Prostate gland (tissue), 2 donors: ENCODE measurements around the gene FHOD3.

Source experiments
- POLR2AphosphoS5 ChIP-seq: sonication (generic); formaldehyde crosslinking; IDR thresholded peaks from one replicate; pipeline ENCODE4 v1.6.1; 2017; ENCODE audit warnings: antibody characterized with exemption
- TF ChIP-seq, protein P1 (sequence below), 4 experiments: fragments of 200-600 bp in 2 of 4; fragments of 450-650 bp in 2 of 4; sonication (generic) in 2 of 4; IDR thresholded peaks; 1 replicate in 3 of 4; 2 replicates in 1 of 4; pipeline ENCODE4 v1.5.1; 2016 to 2019; ENCODE audit warnings: antibody characterized with exemption in 4 of 4, mild to moderate bottlenecking in 2 of 4, moderate library complexity in 2 of 4

DNA sequence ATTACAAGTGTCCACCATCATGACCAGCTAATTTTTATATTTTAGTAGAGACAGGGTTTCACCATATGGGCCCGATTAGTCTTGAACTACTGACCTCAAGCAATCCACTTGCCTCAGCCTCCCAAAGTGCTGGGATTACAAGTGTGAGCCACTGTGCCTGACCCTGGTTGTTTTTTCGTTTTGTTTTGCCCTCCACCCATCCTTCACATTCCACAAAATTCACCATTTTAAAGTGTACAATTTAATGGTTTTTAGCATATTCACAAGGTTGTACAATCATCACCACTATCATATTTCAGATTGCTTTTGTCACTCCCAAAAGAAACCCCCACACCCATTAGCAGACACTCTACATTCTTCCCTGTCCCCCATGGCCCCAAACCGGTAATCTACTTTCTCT lies 316.3 kb downstream of the FHOD3 start:
- TF ChIP-seq, protein P1, sequence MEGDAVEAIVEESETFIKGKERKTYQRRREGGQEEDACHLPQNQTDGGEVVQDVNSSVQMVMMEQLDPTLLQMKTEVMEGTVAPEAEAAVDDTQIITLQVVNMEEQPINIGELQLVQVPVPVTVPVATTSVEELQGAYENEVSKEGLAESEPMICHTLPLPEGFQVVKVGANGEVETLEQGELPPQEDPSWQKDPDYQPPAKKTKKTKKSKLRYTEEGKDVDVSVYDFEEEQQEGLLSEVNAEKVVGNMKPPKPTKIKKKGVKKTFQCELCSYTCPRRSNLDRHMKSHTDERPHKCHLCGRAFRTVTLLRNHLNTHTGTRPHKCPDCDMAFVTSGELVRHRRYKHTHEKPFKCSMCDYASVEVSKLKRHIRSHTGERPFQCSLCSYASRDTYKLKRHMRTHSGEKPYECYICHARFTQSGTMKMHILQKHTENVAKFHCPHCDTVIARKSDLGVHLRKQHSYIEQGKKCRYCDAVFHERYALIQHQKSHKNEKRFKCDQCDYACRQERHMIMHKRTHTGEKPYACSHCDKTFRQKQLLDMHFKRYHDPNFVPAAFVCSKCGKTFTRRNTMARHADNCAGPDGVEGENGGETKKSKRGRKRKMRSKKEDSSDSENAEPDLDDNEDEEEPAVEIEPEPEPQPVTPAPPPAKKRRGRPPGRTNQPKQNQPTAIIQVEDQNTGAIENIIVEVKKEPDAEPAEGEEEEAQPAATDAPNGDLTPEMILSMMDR (IDR thresholded peaks at IDR 0.05): no peak
- no peak for TF ChIP-seq POLR2AphosphoS5
